ENCODE results near the gene CHST14. TPM values are rescaled to one million over a fixed set of nuclear protein-coding genes. Genes with fewer than 3 reads are reported as not detected.

Gene CHST14, protein sequence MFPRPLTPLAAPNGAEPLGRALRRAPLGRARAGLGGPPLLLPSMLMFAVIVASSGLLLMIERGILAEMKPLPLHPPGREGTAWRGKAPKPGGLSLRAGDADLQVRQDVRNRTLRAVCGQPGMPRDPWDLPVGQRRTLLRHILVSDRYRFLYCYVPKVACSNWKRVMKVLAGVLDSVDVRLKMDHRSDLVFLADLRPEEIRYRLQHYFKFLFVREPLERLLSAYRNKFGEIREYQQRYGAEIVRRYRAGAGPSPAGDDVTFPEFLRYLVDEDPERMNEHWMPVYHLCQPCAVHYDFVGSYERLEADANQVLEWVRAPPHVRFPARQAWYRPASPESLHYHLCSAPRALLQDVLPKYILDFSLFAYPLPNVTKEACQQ
- total RNA-seq (10 to 100 TPM in 3 of 9 donors, 1 to 10 TPM in 6; 6.4 to 10.8 (median 8.6) TPM), polyA plus RNA-seq (1 to 10 TPM; 6.0 to 6.2 TPM)
- long read RNA-seq, donor 1, transcript CHST14-201 (1 exons, 3,574 nt): major isoform, 7 of 7 reads
- long read RNA-seq, donor 1, partial matches to known transcripts: 0 of 7 reads
- long read RNA-seq, donor 1, other reads (novel, unspliced or antisense): 0 of 7 reads
- long read RNA-seq, donor 2, transcript CHST14-201 (1 exons, 3,574 nt): major isoform, 5 of 5 reads
- long read RNA-seq, donor 2, partial matches to known transcripts: 0 of 5 reads
- long read RNA-seq, donor 2, other reads (novel, unspliced or antisense): 0 of 5 reads
- long read RNA-seq, donor 3, transcript CHST14-201 (1 exons, 3,574 nt): major isoform, 6 of 6 reads
- long read RNA-seq, donor 3, partial matches to known transcripts: 0 of 6 reads
- long read RNA-seq, donor 3, other reads (novel, unspliced or antisense): 0 of 6 reads

DNA sequence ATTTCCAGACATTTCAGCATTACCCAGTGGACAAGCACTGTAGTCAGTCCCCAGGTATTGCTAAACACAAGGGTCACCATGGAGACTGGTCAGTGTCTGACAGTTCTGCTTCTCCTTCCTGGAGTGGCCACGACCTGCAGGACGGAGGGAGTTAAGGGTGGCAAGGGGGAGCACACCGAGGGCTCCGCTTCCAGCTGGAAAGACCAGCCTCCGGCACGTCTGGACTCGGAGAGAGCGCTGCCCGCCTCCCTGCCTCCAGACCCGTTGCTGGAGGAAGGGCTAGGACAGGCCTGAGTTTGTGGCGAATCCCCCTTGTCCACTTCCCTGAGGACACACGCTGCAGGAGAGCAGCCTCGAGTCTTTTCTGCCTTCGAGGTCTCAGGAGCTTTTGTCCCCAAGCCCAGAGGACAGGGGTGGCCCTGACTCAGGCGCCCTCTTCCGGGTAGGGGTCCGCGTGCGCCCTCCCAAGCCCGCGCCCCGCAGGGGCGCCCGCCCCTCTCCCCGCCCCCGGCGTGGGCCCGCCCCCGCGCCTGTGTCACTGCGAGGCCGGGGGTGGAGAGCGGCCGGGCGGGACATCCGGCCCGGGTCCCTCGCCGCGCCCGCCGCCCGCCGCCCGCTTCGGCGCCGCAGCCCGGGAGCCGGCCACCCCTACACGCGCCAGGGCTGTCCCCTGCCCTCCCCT lies at the start of gene CHST14:
Gene CHST14, plus strand, starts transcription at position 562 of the 682 bp plus-strand sequence. CDS start 230 bp downstream, outside the sequence.
- Histone ChIP-seq H3K4me1 (peaks cover 0 to 26% (median 14%) of the 10 kb centered on the region in 12 donors), H3K27me3 (no peaks in the 10 kb centered on the region), H3K9me3 (no peaks in the 10 kb centered on the region), H3K4me3 (peak within 1 kb of the TSS; percentile 71 to 95 (median 90)), H3K36me3 (peaks cover 0 to 19% (median 15%) of the 10 kb centered on the region in 9 donors), H3K27ac (peak within 1 kb of the TSS; percentile 74 to 94 (median 89))
- intact Hi-C loops (cut with DNase I): loop anchor here in 1 of 10 donors (1.0 kb wide), 2 partner anchors 29 to 37 kb away; no protein-coding TSS in a partner anchor
- peak; percentile 66 to 92 (median 86) for ATAC-seq
- DNase-seq: peak; percentile 57 to 82 (median 75)
- WGBS, 4 donors: 0 to 1% (median 1%) methylated on average over 1 to 52 of the region's 52 CpGs
- peak in 1 of 2 donors; percentile 26 for TF ChIP-seq POLR2A (IDR thresholded peaks at IDR 0.05)
- TF ChIP-seq, protein P1, sequence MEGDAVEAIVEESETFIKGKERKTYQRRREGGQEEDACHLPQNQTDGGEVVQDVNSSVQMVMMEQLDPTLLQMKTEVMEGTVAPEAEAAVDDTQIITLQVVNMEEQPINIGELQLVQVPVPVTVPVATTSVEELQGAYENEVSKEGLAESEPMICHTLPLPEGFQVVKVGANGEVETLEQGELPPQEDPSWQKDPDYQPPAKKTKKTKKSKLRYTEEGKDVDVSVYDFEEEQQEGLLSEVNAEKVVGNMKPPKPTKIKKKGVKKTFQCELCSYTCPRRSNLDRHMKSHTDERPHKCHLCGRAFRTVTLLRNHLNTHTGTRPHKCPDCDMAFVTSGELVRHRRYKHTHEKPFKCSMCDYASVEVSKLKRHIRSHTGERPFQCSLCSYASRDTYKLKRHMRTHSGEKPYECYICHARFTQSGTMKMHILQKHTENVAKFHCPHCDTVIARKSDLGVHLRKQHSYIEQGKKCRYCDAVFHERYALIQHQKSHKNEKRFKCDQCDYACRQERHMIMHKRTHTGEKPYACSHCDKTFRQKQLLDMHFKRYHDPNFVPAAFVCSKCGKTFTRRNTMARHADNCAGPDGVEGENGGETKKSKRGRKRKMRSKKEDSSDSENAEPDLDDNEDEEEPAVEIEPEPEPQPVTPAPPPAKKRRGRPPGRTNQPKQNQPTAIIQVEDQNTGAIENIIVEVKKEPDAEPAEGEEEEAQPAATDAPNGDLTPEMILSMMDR (IDR thresholded peaks at IDR 0.05): no peak

DNA sequence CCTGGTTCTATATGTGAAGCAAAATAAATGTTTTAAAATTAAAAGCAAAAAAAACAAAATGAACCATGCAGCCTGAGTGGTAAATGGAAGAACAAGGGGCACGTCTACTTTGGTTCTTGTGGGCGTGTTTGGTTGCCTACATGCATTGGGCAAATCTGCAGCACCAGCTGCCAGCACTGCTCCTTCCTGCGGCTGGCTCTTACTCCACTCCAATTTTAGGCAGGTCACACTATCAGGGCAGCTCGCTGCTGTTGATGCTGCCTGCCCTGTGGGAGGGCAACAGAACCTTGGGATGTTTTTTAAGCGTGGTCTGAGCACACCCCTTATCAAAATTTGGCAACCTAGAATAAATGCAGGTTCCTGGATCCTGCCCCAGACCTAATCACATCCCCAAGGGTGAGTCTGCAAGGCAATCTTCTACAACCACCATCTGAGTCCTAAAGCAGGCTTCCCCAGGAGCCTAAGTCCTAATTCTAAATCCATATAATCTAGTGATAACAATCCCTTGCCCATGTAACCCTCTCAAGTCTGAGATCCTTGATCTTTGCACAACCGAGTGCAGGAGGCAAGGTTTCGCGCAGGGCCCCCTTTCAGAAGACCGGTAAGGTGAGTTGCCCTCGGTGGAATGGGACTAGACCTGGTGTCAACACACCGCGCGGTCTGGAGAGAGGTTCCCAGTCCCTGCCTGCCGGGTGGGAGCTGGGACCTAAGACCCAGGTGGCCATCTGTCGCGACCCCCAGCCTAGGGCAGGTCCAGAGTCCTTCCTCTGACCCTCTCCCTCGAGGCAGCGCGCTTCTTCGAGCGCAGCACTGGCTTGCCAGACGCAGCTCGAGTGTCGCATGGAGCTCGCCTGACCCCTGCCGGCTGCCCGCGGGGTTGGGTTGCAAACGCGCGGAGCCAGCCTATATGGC lies 49.3 kb upstream of the CHST14 start:
- H3K27ac ChIP-seq: peak overlapping the region; percentile 4 to 76 (median 69)
- TF ChIP-seq POLR2A (IDR thresholded peaks at IDR 0.05): no peak
- TF ChIP-seq, protein P1 (IDR thresholded peaks at IDR 0.05): peak; percentile 87 to 99 (median 94)
- no peaks in the 10 kb centered on the region for H3K27me3 ChIP-seq
- intact Hi-C loops (cut with DNase I): loop anchor here (1.0 to 10.0 kb wide), 18 partner anchors 53 to 377 kb away; partner anchors contain the start of genes CCDC9B (in 5 of the 10) and INAFM2 (in 4 of the 10)
- no peaks in the 10 kb centered on the region for H3K9me3 ChIP-seq
- no peak overlapping the region for H3K4me3 ChIP-seq
- WGBS, 4 donors: 10 to 25% (median 13%) methylated on average over 17 to 31 of the region's 31 CpGs
- peaks cover 0 to 24% (median 18%) of the 10 kb centered on the region in 12 donors for H3K4me1 ChIP-seq
- peak; percentile 87 to 92 (median 90) for ATAC-seq
- DNase-seq: peak; percentile 75 to 91 (median 80)
- peaks cover 0 to 27% (median 15%) of the 10 kb centered on the region in 9 donors for H3K36me3 ChIP-seq

DNA sequence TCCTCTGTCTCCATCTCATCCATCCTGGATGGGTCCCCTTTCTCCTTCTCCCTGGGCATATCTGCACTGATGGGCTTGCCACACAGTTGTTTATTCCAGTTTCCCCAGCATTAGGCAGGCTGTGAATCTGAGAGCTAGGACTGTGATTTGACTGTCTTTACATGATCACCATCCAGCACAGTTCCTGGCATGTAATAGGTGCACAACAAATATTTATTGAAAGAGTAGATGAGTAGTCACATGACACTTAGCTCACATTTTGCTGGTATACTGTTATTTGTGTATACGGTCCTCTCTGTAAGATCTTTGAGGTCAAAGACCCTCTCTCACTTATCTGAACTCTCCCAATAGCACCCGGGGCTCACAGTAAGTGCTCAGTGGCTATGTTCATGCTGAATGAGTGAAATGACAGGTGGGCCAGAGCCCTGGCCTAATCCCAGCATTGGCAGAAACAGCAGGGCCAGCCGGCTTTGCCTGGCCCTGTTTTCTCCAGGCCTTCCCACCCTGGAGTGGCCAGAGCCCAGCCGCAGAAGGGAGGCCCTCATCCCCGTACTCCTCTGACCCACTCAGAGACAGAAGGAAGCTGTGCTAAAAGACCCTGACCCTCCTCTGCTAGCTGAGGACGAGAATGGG lies 46.2 kb upstream of the CHST14 start:
- ATAC-seq: no peak
- no peaks in the 10 kb centered on the region for H3K36me3 ChIP-seq
- H3K4me1 ChIP-seq: peaks cover 0 to 24% (median 18%) of the 10 kb centered on the region in 12 donors
- intact Hi-C loops (cut with DNase I): loop anchor here in 8 of 10 donors (2.0 to 10.0 kb wide), 10 partner anchors 57 to 380 kb away; partner anchors contain the start of genes CCDC9B (in 5 of the 8) and INAFM2 (in 2 of the 8)
- H3K27ac ChIP-seq: no peak overlapping the region
- DNase-seq: no peak
- H3K9me3 ChIP-seq: no peaks in the 10 kb centered on the region
- TF ChIP-seq, protein P1 (IDR thresholded peaks at IDR 0.05): no peak
- no peak for TF ChIP-seq POLR2A (IDR thresholded peaks at IDR 0.05)
- WGBS, 4 donors: 88 to 92% (median 91%) methylated on average over 6 of the region's 6 CpGs
- no peaks in the 10 kb centered on the region for H3K27me3 ChIP-seq
- no peak overlapping the region for H3K4me3 ChIP-seq

Data from heart left ventricle (tissue), 16 donors.